ENCODE measurements around the gene SDK1. TPM values are rescaled to one million over a fixed set of nuclear protein-coding genes. Genes with fewer than 3 reads are reported as not detected.

SDK1 gene
- total RNA-seq, 1 donor from 2014 or later = 10.9 TPM

GRCh38 chr7:3977391-3977790 is 676.3 kb downstream of the SDK1 start:
- Mint-ChIP-seq H3K4me3 (ENCODE audit: unreplicated experiment) (no peak overlapping the region), H3K9me3 (ENCODE audit: low read depth) (peaks cover 13% of the 10 kb centered on the region), H3K27me3 (ENCODE audit: low read depth) (no peaks in the 10 kb centered on the region), H3K4me1 (ENCODE audit: low read depth) (no peaks in the 10 kb centered on the region), H3K36me3 (ENCODE audit: low read depth) (peaks cover 15% of the 10 kb centered on the region), H3K27ac (ENCODE audit: unreplicated experiment) (no peak overlapping the region)
- TF ChIP-seq CTCF (IDR thresholded peaks at IDR 0.05) = no peak
- no peak for DNase-seq (ENCODE audit: low spot score)

- no peak for DNase-seq (ENCODE audit: low spot score)
- H3K4me3 Mint-ChIP-seq (ENCODE audit: unreplicated experiment) = no peak overlapping the region
- H3K27ac Mint-ChIP-seq (ENCODE audit: unreplicated experiment) = no peak overlapping the region
- no peaks in the 10 kb centered on the region for H3K4me1 Mint-ChIP-seq (ENCODE audit: low read depth)
- peaks cover 13% of the 10 kb centered on the region for H3K9me3 Mint-ChIP-seq (ENCODE audit: low read depth)
- H3K36me3 Mint-ChIP-seq (ENCODE audit: low read depth) = peaks cover 15% of the 10 kb centered on the region
- H3K27me3 Mint-ChIP-seq (ENCODE audit: low read depth) = no peaks in the 10 kb centered on the region
- TF ChIP-seq CTCF (IDR thresholded peaks at IDR 0.05) = no peak
Observed at GRCh38 chr7:3978839-3979238, 677.8 kb downstream of the SDK1 start.

- peaks cover 15% of the 10 kb centered on the region for H3K36me3 Mint-ChIP-seq (ENCODE audit: low read depth)
- no peak for TF ChIP-seq CTCF (IDR thresholded peaks at IDR 0.05)
- H3K4me1 Mint-ChIP-seq (ENCODE audit: low read depth) = no peaks in the 10 kb centered on the region
- no peaks in the 10 kb centered on the region for H3K27me3 Mint-ChIP-seq (ENCODE audit: low read depth)
- H3K4me3 Mint-ChIP-seq (ENCODE audit: unreplicated experiment) = no peak overlapping the region
- H3K9me3 Mint-ChIP-seq (ENCODE audit: low read depth) = peaks cover 13% of the 10 kb centered on the region
- no peak overlapping the region for H3K27ac Mint-ChIP-seq (ENCODE audit: unreplicated experiment)
- DNase-seq (ENCODE audit: low spot score) = no peak
Observed at GRCh38 chr7:3979611-3980299, 678.7 kb downstream of the SDK1 start.

- Mint-ChIP-seq H3K9me3 (ENCODE audit: low read depth) (peaks cover 13% of the 10 kb centered on the region), H3K4me1 (ENCODE audit: low read depth) (no peaks in the 10 kb centered on the region), H3K36me3 (ENCODE audit: low read depth) (peaks cover 12% of the 10 kb centered on the region), H3K27me3 (ENCODE audit: low read depth) (no peaks in the 10 kb centered on the region), H3K4me3 (ENCODE audit: unreplicated experiment) (no peak overlapping the region), H3K27ac (ENCODE audit: unreplicated experiment) (no peak overlapping the region)
- no peak for DNase-seq (ENCODE audit: low spot score)
- TF ChIP-seq CTCF (IDR thresholded peaks at IDR 0.05) = no peak
Observed at GRCh38 chr7:3980300-3980643, 679.2 kb downstream of the SDK1 start.

- TF ChIP-seq CTCF (IDR thresholded peaks at IDR 0.05) = no peak
- Mint-ChIP-seq H3K4me3 (ENCODE audit: unreplicated experiment) (no peak overlapping the region), H3K27me3 (ENCODE audit: low read depth) (no peaks in the 10 kb centered on the region), H3K36me3 (ENCODE audit: low read depth) (peaks cover 12% of the 10 kb centered on the region), H3K4me1 (ENCODE audit: low read depth) (no peaks in the 10 kb centered on the region), H3K9me3 (ENCODE audit: low read depth) (peaks cover 13% of the 10 kb centered on the region), H3K27ac (ENCODE audit: unreplicated experiment) (no peak overlapping the region)
- DNase-seq (ENCODE audit: low spot score) = no peak
Observed at GRCh38 chr7:3981281-3981680, 680.2 kb downstream of the SDK1 start.

Measured in chondrocyte (in vitro differentiated cells).